GM20000 (cell line): ENCODE results near the gene MUC4.

Experiments
- DNase-seq: peaks from one replicate; pipeline ENCODE4 v3.0.0; 2012; ENCODE audit warnings: low spot score
- TF ChIP-seq, protein P1 (sequence below): IDR thresholded peaks from 2 replicates; pipeline ENCODE4 v1.5.1; 2012; ENCODE audit warnings: mild to moderate bottlenecking, control low read depth; ENCODE audit errors: extremely low read depth, missing control alignments

MUC4 gene

DNA sequence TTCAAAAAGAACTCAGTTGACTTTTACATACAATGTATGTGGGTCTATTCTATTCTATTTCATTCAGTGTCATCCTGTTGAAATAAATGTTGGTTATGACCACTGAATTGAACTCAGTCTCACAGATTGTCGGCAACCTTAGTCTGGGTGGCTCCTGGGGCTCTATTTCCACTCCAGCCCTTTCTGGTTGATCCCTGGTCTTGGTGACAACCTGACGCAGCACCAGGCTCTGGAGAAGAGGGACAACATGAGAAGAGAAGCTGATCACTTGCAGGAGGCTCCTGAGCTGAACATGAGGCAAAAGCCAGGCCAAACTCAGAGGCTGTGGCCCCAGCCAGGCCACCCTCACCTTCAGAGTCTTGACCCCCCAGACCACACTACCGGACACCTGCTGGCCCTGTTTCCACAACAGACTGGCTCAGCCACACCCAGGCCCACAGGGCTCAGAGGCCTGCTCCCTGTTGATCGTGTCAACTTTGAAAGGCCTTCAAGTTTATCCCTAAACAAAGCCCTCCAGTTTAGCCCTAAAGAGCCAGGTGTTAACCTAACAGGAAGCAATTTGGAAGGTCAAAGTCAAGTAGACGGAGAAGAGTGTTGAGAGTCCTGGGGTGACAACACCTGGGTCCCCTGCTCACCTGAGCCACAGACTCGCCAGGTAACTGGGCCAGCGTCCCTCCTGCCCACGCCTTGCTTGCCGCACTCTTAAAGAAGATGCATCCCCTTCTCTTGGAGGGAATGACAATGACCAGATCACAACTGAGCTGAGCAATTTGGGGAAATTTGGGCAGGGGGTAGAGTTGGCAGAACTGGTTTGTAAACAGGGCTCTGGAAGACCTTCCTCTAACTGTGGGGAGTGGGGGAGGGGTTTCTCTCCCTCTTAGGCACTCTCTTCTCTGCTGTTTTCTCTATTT is 106.4 kb downstream of the MUC4 start:
- TF ChIP-seq, protein P1, sequence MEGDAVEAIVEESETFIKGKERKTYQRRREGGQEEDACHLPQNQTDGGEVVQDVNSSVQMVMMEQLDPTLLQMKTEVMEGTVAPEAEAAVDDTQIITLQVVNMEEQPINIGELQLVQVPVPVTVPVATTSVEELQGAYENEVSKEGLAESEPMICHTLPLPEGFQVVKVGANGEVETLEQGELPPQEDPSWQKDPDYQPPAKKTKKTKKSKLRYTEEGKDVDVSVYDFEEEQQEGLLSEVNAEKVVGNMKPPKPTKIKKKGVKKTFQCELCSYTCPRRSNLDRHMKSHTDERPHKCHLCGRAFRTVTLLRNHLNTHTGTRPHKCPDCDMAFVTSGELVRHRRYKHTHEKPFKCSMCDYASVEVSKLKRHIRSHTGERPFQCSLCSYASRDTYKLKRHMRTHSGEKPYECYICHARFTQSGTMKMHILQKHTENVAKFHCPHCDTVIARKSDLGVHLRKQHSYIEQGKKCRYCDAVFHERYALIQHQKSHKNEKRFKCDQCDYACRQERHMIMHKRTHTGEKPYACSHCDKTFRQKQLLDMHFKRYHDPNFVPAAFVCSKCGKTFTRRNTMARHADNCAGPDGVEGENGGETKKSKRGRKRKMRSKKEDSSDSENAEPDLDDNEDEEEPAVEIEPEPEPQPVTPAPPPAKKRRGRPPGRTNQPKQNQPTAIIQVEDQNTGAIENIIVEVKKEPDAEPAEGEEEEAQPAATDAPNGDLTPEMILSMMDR = no peak
- DNase-seq = peak; percentile 5

- TF ChIP-seq, protein P1 = no peak
- no peak for DNase-seq
Measured at GRCh38 chr3:195704433-195704999, 107.2 kb downstream of the MUC4 start.

DNA sequence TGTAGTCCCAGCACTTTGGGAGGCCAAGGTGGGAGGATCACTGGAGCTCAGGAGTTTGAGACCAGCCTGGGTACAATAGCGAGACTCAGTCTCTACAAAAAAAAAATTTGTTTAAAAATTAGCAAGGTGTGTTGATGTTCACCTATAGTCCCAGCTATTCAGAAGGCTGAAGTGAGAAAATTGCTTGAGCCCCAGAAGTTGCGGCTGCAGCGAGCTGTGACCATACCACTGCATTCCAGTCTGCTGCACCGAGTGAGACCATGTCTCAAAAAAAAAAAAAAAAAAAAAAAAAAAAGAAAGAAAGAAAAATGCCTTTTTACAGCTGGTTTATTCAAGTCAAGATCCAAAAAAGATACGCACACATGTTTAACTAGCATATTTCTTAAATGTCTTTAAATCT is 108.0 kb downstream of the MUC4 start:
- no peak for DNase-seq
- TF ChIP-seq, protein P1 = no peak

DNA sequence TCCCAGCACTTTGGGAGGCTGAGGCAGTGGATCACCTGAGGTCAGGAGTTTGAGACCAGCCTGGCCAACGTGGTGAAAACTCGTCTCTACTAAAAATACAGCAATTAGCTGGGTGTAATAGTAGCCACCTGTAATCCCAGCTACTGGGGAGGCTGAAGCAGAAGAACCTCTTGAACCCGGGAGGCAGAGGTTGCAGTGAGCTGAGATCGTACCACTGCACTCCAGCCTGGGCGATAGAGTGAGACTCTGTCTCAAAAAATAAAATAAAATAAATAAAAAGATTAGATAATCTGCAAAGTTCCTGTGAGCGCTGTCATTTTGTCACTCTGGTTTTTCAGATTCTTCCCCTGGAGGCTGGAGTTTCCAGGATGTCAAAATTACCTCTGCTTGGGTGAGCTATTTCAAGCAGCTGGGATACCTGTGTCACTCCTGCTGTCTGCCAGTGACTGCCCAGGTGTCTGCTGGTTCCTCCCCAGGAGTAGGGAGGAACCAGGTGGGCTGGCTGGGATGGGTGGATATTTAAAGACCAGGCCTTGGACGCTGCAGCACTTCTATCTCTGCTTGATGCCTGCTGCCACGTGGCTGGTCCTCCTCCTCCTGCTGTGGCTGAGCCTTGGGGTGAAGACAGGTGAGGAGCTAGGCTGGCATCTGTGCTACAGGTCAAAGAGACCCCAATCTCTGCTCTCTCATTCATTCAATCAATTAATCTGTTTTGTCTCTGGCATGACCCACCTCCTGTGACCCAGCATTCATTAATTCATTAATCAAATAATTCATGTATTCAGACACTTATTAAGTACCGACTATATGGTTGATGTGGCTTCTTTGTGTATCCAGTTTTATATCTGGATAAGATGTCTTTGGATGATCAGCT is 110.5 kb downstream of the MUC4 start:
- TF ChIP-seq, protein P1 = no peak
- peak; percentile 8 for DNase-seq

DNA sequence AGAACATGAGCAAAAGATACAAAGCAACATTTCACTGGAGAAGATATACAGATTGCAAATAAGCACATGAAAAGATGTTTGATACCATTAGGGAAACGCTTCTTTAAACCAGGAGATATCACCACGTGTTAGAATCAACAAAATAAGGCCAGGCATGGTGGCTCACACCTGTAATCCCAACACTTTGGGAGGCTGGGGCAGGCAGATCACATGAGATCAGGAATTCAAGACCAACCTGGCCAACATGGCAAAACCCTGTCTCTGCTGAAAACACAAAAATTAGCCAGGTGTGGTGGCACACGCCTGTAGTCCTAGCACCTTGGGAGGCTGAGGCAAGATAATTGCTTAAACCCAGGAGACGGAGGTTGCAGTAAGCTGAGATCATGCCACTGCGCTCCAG is 111.4 kb downstream of the MUC4 start:
- DNase-seq = no peak
- TF ChIP-seq, protein P1 = no peak

DNA sequence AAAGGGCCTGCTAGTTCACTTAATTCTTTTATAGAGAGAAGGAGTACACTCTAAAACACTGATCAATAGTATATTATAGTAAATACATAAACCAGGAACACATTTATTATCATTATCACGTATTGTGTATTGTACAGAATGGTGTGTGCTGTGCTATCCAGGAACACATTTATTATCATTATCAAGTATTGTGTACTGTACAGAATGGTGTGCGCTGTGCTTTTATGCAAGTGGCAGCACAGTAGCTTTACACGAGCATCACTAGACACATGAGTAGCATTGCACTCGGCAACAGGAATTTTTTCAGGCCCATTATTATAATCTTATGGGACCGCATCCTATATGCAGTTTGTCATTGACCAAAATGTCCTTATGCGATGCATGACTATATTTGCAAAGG is 111.9 kb downstream of the MUC4 start:
- no peak for DNase-seq
- TF ChIP-seq, protein P1 = no peak
